IPS DF 4.7 (cell line): ENCODE data around the gene PPP6R2.

ENCODE experiments used
- DNase-seq: peaks from one replicate; pipeline ENCODE4 v3.0.0-alpha.2; 2013; ENCODE audit warnings: low spot score; ENCODE audit errors: extremely low read depth

The PPP6R2 gene

GRCh38 chr22:50467773-50468440 lies 124.8 kb downstream of the PPP6R2 start:
- no peak for DNase-seq

DNA sequence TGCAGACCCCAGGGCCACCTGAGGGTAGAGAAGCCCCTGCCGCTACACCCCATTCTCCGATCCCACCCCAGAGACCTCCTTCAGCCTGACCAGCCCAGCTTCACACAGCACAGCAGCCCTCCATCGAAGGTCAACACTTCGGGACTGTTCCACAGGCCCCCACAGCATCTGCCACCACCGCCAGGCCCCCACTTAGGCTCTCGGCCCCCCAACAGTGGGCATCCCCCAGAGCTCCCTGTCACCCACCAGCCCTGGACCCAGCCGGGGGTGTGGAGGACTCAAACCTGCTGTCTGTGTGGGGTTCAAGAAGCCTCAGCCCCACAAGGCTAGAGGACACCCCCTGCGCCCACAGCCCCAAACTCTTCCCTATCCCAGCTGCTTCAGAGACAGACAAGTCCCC lies 125.5 kb downstream of the PPP6R2 start:
- DNase-seq = no peak

DNA sequence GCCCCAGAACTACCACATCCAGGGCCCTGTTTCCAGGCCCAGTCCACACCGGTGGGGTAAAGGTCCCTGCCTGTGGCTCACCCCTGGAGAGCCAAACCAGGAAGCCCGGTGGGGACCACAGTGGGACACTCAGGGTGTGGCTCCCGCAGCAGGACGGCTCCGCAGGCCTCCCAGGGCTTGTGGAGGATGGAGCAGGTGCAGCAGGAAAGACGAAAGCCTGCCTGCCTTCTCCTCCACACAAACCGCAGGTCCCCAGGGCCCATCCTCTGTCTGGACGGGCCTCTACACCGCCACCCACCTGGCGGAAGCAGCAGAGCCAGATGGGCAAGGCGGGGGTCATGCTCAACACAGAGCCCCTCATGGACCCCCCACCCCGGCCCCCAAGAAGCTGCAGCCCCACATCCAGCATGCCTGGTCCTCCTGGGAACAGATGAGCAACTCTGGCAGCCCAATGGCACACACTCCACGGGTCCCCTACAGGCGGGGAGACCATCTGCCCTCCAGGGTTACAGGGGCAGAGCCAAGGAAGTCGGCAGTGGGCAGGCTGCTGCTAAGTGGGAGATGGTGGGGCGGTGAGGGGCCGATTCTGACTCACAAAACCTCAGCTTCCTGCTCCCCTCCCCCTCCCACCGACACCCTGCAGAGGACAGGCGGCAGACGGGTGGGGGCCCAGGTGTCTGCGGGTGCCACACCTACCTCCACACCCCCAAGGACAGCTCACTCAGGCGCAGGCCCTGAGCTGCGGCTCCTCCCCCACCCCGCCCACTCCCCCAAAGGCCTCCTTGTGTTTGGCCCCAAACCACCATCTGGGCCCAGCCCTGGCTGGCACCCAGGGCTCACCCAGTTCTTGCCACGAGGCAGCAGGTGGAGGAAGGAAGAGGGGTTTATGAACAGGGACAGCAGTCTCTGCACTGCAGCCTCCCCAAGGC lies 126.5 kb downstream of the PPP6R2 start:
- no peak for DNase-seq

GRCh38 chr22:50470491-50470890 lies 127.4 kb downstream of the PPP6R2 start:
- DNase-seq = no peak

DNA sequence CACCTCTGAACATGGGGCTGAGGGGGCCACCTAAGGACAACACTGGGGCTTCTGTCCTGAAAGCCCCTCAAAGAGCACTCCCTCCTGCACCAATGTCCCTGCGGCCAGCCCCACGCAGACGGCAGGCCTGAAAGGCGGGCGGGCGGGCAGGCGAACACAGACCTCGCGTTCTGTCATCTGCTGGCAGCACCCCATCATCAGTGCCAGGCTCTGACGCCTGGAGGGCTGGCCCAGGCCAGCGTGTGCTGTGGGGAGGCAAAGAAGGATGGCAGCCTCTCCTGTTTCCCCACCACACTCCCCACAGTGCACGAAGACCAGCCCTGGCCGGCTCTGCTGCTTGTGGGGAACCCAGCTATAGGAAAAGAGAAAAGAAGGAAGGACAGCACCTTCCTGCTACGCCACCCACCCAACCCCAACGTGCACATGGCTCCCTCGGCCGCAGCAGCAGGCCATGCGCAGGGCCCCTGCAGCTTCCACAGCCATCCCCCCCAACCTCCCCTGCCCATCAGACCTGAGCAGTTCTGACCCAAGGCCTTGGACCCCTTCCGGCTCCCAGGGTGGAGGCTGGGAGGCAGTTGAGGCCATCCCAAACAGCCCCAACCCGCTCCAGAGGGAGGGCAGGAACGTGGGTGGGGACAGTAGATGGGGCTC lies 128.2 kb downstream of the PPP6R2 start:
- no peak for DNase-seq

DNA sequence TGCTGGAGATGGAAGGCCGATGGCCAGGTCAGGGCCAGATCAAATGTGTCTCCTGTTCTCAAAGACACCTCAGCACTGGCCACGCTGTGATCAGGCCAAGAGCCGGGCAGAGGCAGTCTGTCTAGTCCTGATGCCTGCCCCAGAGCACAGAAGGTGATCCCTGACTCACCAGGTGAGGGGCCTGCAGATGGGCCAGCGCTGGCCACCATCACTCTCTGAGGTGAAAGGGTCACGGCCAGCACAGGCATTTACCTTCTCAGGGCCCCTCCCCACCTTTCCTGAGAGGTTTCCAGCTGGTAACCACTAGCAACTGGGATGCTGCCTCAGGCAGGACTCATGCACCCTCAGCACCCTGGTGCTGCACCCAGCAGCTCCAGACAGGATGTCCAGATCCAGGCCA lies 128.8 kb downstream of the PPP6R2 start:
- DNase-seq = no peak

DNA sequence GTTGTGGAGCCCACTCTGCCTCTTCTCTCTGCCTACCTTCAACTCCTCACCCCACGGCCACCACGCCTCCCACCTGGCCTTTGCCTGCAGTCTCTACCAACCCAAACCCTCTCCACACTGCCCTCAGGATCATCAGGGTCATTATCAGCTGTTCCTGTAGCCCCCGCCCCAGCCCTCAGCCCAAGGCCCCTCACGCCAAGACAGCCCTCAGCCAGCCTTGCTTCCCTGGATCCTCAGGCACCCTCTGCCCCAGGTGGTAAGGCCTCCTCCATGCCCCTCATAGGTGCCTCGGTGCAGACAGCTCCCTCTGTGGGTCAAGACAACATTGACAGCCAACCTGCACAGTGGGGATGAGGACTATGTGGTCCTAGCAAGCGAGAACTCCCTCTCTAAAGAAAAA lies 130.0 kb downstream of the PPP6R2 start:
- DNase-seq = no peak

- no peak for DNase-seq
Measured at GRCh38 chr22:50473855-50474671, 130.9 kb downstream of the PPP6R2 start.

DNA sequence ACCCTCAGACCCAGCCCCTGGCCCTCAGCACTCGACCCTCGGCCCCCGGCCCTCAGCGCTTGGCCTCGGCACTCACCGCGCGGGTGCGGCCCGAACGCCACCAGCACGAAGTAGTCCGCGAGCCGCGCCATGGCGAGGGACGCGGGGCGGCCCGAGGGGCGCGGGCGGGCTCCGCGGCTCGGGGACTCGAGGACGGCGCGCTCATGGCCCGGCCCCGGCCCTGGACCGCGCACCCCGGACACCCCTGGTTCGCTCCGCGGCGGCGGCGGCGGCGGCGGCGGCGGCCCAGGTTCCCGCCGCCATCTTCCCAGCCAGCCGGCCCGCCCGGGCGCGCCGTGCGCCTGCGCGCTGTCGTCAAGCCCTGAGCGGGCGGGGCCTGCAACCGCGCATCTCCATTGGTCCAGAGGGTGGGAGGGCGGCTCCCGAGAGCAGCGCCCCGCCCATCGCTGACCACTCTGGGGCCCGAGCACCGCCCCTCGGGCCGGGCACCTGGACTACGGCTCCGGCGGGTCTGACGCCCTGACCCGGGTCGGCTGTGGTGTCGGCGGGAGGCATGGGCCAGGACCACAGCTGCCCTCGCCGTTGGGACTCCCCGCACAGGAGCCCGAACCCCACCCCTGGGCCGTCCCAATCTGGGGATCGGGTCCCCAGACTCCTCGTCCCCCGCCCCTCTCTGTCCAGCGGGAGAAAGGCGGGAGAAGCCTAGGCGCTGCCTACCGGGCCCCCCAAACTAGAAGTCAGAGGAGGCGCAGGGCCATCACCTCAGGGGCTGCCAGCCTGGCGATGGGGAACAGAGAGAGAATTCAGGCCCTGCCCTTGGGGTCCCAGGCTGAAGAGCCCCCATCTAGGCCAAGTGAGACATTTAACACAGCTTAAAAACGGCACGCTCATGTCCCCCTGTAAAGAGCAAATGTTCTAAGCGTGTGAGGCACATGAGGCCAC lies 131.9 kb downstream of the PPP6R2 start, which contains the start of gene SBF1:
TSS of gene SBF1 (minus strand) at position 326 of the 942 bp plus-strand sequence. CDS start at position 131, 195 bp downstream.
- peak; percentile 46 for DNase-seq

DNA sequence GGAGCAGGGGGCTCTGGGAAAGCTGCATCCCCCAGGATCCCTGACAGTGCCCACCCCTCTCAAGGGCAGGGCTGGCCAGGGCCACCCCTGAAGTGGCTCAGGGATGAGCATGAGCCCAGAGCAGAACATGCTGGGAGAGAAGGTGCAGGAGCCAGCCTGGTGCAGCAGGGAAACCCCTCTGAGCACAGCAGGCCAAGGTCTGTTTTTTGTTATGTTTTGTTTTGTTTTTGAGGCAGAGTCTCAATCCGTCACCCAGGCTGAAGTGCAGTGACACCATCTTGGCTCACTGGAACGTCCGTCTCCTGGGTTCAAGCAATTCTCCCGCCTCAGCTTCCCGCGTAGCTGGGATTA lies 132.5 kb downstream of the PPP6R2 start:
- no peak for DNase-seq

DNA sequence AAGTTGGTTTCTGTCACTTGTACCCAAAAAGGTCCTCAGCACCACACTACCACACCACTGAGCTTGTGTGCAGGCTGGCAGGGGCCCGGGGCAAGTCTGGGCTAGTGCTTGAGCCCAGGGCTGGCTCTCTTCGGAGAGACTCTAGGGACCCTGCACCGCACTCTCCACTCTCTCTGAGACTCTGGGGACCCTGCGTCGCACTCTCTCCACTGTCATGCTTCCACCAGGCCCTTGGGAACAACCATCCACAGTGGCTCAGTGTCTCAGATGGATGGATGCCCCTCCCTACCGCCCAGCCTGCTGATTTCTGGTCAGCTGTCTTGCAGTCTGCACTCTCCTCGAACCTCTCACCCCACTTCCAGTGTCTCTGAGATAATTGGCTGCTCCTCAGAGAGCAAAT lies 133.7 kb downstream of the PPP6R2 start:
- DNase-seq = no peak

- no peak for DNase-seq
Measured at GRCh38 chr22:50477923-50478322, 134.8 kb downstream of the PPP6R2 start.

DNA sequence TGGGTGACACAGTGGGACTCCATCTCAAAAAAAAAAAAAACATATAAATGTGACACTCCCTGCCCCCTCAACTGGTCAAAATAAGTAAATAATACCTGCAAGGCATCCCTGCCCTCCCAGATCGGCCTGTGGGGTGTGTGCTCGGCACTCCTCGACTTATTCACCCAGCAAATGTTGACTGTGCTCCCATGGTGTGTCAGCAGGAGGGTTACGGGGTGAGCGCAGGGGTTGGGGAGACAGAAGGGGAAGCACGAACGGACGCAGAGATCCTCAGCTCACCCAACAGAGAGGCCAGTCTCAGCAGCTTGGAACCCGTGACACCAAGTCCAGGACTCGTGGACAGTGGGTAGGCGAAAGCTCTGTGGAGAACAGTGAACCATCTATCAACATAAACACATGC lies 136.6 kb downstream of the PPP6R2 start:
- no peak for DNase-seq

DNA sequence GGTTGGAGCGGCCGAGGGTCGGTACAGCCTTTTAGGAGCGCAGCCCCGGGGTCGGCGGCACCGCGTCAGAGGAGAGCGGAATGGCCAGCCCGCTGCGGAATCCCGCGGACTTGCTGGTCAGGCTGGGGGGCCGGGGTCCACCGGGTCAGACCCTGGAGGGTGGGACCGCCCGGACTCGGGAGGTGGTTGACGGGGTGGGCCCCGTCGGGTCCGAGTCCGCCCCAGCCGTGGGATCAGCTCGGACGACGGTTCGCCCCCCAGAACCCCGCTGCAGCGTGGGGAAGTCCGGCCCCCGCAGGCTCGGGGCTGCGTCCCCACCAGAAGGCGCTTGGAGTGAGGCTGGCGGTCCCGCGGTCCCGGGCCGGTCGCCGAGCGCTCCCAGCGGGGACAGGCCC lies 137.9 kb downstream of the PPP6R2 start:
- DNase-seq = no peak

GRCh38 chr22:50481440-50482106 lies 138.4 kb downstream of the PPP6R2 start, which contains the start of gene ADM2:
ADM2 (plus strand) TSS chr22:50481543; CDS start chr22:50481848, 305 bp downstream.
- no peak for DNase-seq

GRCh38 chr22:50482107-50483074 lies 139.3 kb downstream of the PPP6R2 start:
- no peak for DNase-seq

DNA sequence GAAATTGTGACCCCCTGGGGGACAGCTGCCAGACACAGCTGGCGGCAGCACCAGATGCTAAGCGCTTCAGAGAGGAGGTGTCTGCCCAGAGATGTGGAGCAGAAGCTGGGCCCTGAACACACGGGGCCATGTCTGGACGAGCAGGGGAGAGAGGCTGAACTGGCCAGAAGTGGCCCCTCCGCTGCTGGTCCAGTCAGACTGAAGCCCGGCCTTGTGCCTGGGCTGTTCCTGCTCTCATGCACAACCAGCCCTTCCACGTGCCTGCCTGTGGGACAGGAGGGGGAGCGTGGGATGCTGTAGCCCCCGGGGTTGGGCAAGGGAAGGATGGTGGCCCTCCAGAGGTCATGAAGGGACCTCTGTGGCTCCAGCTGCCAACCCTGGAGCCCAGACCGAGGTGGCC lies 140.0 kb downstream of the PPP6R2 start:
- DNase-seq = no peak

GRCh38 chr22:50483556-50483955 lies 140.4 kb downstream of the PPP6R2 start:
- no peak for DNase-seq
